HUES6 (cell line): ENCODE measurements around the gene CARD19.

Experiments
- H3K27ac ChIP-seq: 2 replicates; pipeline ENCODE4 v1.7.0; 2013; ENCODE audit warnings: low read depth, mild to moderate bottlenecking, low read length, inconsistent platforms
- H3K27me3 ChIP-seq: 2 replicates; pipeline ENCODE4 v1.6.1; 2013; ENCODE audit warnings: low read length; ENCODE audit not compliant: control insufficient read depth, insufficient read depth
- H3K36me3 ChIP-seq: 2 replicates; pipeline ENCODE4 v1.6.1; 2013; ENCODE audit warnings: low read length; ENCODE audit not compliant: control insufficient read depth, insufficient read depth
- H3K4me1 ChIP-seq: 2 replicates; pipeline ENCODE4 v1.6.1; 2013; ENCODE audit warnings: low read length; ENCODE audit not compliant: control insufficient read depth, insufficient read depth
- H3K4me3 ChIP-seq: 2 replicates; pipeline ENCODE4 v1.5.1; 2013; ENCODE audit warnings: low read depth, low read length
- H3K9ac ChIP-seq: one replicate; pipeline ENCODE4 v1.6.1; 2013; ENCODE audit warnings: mild to moderate bottlenecking, low read length
- H3K9me3 ChIP-seq: 2 replicates; pipeline ENCODE4 v1.6.1; 2013; ENCODE audit warnings: low read depth, low read length; ENCODE audit not compliant: control insufficient read depth, insufficient read depth

The CARD19 gene

GRCh38 chr9:93132287-93132927 is 36.4 kb downstream of the CARD19 start:
- no peaks in the 10 kb centered on the region for H3K9me3 ChIP-seq
- H3K27ac ChIP-seq = no peak overlapping the region
- peaks cover 11% of the 10 kb centered on the region for H3K27me3 ChIP-seq
- H3K4me3 ChIP-seq = peak overlapping the region; percentile 81; the same call in 1 of the 2 replicates
- peaks cover 36% of the 10 kb centered on the region for H3K4me1 ChIP-seq
- H3K9ac ChIP-seq = peak overlapping the region; percentile 69
- no peaks in the 10 kb centered on the region for H3K36me3 ChIP-seq

DNA sequence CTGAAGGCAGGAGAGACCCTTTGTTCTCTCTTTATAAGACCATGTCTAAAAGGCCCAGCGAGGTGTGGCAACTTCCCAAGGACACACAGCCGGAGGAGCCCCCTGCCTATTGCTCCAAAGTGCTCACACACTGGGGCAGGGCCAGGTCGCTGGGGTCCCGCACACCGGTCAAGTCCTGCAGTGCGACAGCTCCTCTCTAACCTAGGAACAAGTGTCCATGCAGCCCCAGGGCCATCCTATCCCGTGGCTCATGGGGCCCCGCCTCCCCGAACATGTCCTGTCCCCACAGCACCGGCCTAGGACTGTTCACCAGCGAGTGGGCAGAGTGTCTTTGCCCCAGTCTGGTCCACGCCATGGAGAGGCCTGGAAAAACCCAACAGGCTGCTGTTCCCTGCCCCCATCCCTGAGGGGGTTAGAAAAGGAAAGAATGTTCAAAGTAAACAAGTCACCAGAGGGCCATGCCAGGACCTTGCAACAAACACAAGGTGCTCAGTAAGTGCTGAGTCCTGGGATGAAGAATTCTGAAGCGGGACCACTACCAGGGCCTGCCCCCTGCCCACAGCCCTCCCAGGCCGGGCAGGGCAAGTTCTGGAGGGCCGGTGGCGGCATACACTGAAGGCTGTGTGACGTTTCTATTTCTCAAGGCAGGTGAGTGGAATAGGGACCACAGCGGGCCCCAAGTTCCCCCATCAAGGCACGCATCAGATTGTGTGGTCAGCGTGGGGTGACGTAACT is 37.1 kb downstream of the CARD19 start:
- H3K27me3 ChIP-seq = peaks cover 11% of the 10 kb centered on the region
- H3K36me3 ChIP-seq = no peaks in the 10 kb centered on the region
- peaks cover 31% of the 10 kb centered on the region for H3K4me1 ChIP-seq
- no peaks in the 10 kb centered on the region for H3K9me3 ChIP-seq
- peak overlapping the region; percentile 81 for H3K4me3 ChIP-seq
- H3K9ac ChIP-seq = peak overlapping the region; percentile 69
- peak overlapping the region; percentile 36; the same call in 1 of the 2 replicates for H3K27ac ChIP-seq

DNA sequence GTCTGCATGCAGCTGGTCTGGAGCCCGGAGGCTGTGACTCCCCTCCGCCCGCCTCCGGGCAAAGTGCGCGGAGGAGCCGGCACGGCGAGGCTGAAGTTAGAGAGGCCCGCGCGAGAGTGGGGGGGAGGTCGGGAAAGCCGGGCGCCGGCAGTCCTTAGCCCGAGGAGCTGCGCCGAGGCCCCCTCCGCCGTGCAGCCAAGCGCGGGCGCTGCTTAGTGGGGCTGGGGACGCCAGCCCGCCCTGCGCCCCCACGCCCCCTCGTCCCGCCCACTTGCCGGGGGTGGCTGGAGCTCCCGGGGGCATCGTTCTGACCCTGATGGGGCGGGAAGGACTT is 37.6 kb downstream of the CARD19 start:
- no peaks in the 10 kb centered on the region for H3K36me3 ChIP-seq
- peak overlapping the region; percentile 36; the same call in 1 of the 2 replicates for H3K27ac ChIP-seq
- H3K9me3 ChIP-seq = 0 out of 2 replicates have a peak, but pooled peaks cover 2% of the 10 kb centered on the region
- peaks cover 11% of the 10 kb centered on the region for H3K27me3 ChIP-seq
- peak overlapping the region; percentile 69 for H3K9ac ChIP-seq
- H3K4me1 ChIP-seq = peaks cover 31% of the 10 kb centered on the region
- H3K4me3 ChIP-seq = peak overlapping the region; percentile 81

DNA sequence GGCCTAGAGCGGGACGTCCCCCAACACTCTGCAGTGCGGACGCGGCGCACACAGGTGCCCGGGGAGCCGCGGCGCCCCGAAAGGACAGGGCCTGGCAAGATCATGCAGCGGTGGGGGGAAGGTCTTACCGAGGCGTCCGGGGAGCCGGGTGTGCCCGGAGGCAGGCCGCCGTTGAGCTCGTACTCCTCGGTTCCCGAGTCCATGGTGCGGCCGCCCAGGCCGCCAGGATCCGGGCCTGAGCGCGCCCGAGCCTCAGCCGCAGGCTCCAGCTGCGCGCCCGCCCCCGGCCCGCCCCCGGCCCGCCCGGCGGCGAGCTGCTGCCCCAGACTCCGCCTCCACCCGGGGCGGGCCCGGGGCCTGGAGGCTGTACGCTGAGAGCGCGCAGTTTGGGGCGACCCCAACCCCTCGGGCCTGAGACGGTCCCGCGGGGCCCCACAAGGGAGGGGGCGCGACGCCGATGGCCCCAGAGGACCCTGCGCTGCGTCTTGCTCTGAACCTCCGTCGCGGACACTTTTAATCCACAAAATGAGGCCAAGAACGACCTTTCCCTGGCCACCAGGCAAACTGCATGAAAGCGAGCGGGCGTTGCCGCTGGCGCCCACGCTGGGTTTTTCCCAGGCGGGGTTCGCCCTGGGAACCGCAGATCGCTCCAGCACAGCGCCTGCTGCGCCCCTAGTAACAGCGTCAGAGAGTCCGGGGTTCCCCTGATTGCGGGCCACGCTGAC is 38.2 kb downstream of the CARD19 start, which contains the start of gene NINJ1:
Gene NINJ1, minus strand, starts transcription at position 237 of the 725 bp plus-strand sequence. Its CDS starts 34 bp downstream, at position 203.
- peaks cover 31% of the 10 kb centered on the region for H3K4me1 ChIP-seq
- peak within 1 kb of the TSS; percentile 36; the same call in 1 of the 2 replicates for H3K27ac ChIP-seq
- peak within 1 kb of the TSS; percentile 81 for H3K4me3 ChIP-seq
- no peaks in the 10 kb centered on the region for H3K36me3 ChIP-seq
- H3K9ac ChIP-seq = peak within 1 kb of the TSS; percentile 69
- peaks cover 11% of the 10 kb centered on the region for H3K27me3 ChIP-seq
- H3K9me3 ChIP-seq = 0 out of 2 replicates have a peak, but pooled peaks cover 2% of the 10 kb centered on the region

DNA sequence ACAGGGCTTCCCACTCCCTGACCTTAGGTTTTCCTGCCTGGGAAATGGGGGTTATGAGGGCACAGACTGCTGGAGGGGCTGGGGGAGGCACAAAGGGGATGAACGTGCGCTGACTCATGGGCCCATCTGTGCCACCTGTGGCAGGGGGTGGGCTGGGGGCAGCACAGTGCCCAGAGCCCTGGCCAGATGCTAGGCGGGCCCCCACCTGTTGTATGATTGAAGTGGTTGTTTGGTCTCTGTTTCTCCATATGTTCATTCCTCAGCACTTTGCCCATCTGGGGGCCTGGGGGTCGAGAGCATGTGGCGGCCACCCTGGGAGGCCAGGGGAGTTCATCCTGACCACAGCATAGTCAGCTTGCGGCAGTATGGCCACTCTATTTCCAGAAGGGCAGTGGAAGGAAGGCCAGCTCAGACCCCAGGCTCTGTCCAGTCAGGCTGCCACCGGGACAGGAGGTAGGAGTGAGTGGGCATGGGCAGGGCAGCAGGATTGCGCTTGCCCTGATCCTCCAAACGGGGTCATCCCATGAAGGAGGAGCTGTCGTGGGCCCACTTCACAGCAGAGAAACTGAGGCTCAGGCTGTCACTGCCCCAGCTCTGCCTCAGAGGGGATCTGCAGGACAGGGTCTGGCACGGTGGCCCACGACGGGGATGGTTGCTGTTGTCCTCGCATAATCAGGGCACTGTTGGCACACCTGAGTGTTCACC is 38.9 kb downstream of the CARD19 start:
- no peak overlapping the region for H3K27ac ChIP-seq

GRCh38 chr9:93136011-93136440 is 40.0 kb downstream of the CARD19 start:
- H3K4me1 ChIP-seq = peaks cover 31% of the 10 kb centered on the region
- no peak overlapping the region for H3K4me3 ChIP-seq
- H3K9ac ChIP-seq = no peak overlapping the region
- H3K27me3 ChIP-seq = peaks cover 11% of the 10 kb centered on the region
- H3K27ac ChIP-seq = no peak overlapping the region
- H3K9me3 ChIP-seq = 0 out of 2 replicates have a peak, but pooled peaks cover 2% of the 10 kb centered on the region
- H3K36me3 ChIP-seq = no peaks in the 10 kb centered on the region

More for the DNA sequence above, 38.9 kb downstream of the CARD19 start:
- H3K9ac ChIP-seq = peak overlapping the region; percentile 55
- 0 out of 2 replicates have a peak, but pooled peaks cover 2% of the 10 kb centered on the region for H3K9me3 ChIP-seq
- peaks cover 31% of the 10 kb centered on the region for H3K4me1 ChIP-seq
- H3K27me3 ChIP-seq = peaks cover 11% of the 10 kb centered on the region
- peak overlapping the region; percentile 81 for H3K4me3 ChIP-seq
- H3K36me3 ChIP-seq = no peaks in the 10 kb centered on the region

- Histone ChIP-seq H3K27ac (no peak overlapping the region), H3K27me3 (peaks cover 11% of the 10 kb centered on the region), H3K4me3 (no peak overlapping the region), H3K9me3 (0 out of 2 replicates have a peak, but pooled peaks cover 2% of the 10 kb centered on the region), H3K9ac (no peak overlapping the region), H3K4me1 (peaks cover 18% of the 10 kb centered on the region), H3K36me3 (no peaks in the 10 kb centered on the region)
Observed at GRCh38 chr9:93137362-93137761, 41.3 kb downstream of the CARD19 start.

- Histone ChIP-seq H3K9ac (no peak overlapping the region), H3K27me3 (peaks cover 11% of the 10 kb centered on the region), H3K4me1 (peaks cover 10% of the 10 kb centered on the region), H3K4me3 (no peak overlapping the region), H3K27ac (no peak overlapping the region), H3K9me3 (0 out of 2 replicates have a peak, but pooled peaks cover 2% of the 10 kb centered on the region), H3K36me3 (no peaks in the 10 kb centered on the region)
Observed at GRCh38 chr9:93138171-93138764, 42.3 kb downstream of the CARD19 start.

DNA sequence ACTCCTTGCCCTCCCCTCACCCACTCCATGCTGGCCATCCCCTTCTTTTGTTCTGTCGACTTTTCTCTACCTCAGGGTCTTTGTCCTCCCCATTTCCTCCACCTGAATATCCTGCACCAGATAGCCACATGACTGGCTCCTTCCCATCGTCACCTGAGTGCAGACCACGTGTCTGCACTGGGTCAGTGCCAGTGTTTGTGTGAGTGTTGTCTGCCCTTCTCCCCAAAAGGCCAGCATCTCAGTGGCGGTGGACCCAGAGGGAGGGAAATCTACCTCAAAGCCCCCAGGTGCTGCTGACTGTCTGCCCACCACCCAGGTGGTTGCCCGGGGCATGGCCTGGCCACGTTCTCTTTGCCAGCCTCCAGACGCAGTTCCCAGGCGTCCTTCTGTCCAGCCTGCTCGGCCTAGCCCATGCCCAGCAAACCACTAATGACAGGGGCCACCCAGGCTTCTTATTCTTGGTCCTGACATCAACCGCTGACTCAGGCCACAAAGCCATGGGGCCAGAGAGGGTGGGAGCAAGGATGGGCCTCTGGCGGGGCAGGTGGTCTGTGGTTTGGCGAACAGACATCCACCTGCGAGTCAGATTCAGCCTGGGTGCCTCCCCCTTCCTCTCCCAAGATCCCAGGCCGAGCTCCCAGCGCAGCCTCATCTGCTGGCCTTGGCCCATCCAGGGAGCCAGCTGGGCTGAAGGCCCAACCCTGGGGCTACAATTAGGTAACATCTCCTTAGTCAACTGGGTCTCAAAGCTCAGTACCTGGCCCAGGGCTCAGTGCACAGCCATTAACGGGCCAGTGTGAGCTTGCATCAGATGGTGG is 43.6 kb downstream of the CARD19 start:
- H3K36me3 ChIP-seq = no peaks in the 10 kb centered on the region
- peaks cover 9% of the 10 kb centered on the region for H3K27me3 ChIP-seq
- no peak overlapping the region for H3K4me3 ChIP-seq
- H3K4me1 ChIP-seq = peaks cover 13% of the 10 kb centered on the region; the same call in 1 of the 2 replicates
- no peak overlapping the region for H3K9ac ChIP-seq
- no peak overlapping the region for H3K27ac ChIP-seq
- 0 out of 2 replicates have a peak, but pooled peaks cover 2% of the 10 kb centered on the region for H3K9me3 ChIP-seq
